ENCODE measurements around the gene SPINK8.
"Not testable (repeated sequence)": the region's sequence is repeated elsewhere in the genome, so short reads cannot be mapped to it uniquely, and the experiment has no call there.

SPINK8 gene

GRCh38 chr3:48333346-48334245 lies at the start of gene SPINK8:
Gene SPINK8, minus strand, starts transcription at chr3:48333661. Its CDS starts 5,320 bp downstream, at chr3:48328341.
- H3K4me3 ChIP-seq (ENCODE audit: low read depth, low read length); DNase-seq (ENCODE audit: low read depth, low spot score); in situ Hi-C loops (cut with HindIII; ENCODE audit: low sequenced_read_pairs): not testable (repeated sequence)

- in situ Hi-C loops (cut with HindIII; ENCODE audit: low sequenced_read_pairs) = no loop called here
- TF ChIP-seq CTCF (IDR thresholded peaks at IDR 0.05; ENCODE audit: low read depth, low read length) = no peak
Observed at GRCh38 chr3:48372862-48373435, 39.5 kb upstream of the SPINK8 start.

GRCh38 chr3:48372377-48372770 lies 38.9 kb upstream of the SPINK8 start:
- no peak for TF ChIP-seq CTCF (IDR thresholded peaks at IDR 0.05; ENCODE audit: low read depth, low read length)
- DNase-seq (ENCODE audit: low read depth, low spot score) = no peak
- in situ Hi-C loops (cut with HindIII; ENCODE audit: low sequenced_read_pairs) = no loop called here
- no peak overlapping the region for H3K4me3 ChIP-seq (ENCODE audit: low read depth, low read length)

More at GRCh38 chr3:48372862-48373435, 39.5 kb upstream of the SPINK8 start:
- no peak overlapping the region for H3K4me3 ChIP-seq (ENCODE audit: low read depth, low read length)
- DNase-seq (ENCODE audit: low read depth, low spot score) = no peak

- no peak for TF ChIP-seq CTCF (IDR thresholded peaks at IDR 0.05; ENCODE audit: low read depth, low read length)
- no peak within 1 kb of the TSS for H3K4me3 ChIP-seq (ENCODE audit: low read depth, low read length)
- in situ Hi-C loops (cut with HindIII; ENCODE audit: low sequenced_read_pairs) = no loop called here
- DNase-seq (ENCODE audit: low read depth, low spot score) = no peak
Observed at GRCh38 chr3:48371651-48372376, 38.4 kb upstream of the SPINK8 start, which contains the start of gene FBXW12. Gene FBXW12, plus strand, starts transcription at chr3:48372219. Its CDS starts 549 bp downstream, at chr3:48372768.

DNA sequence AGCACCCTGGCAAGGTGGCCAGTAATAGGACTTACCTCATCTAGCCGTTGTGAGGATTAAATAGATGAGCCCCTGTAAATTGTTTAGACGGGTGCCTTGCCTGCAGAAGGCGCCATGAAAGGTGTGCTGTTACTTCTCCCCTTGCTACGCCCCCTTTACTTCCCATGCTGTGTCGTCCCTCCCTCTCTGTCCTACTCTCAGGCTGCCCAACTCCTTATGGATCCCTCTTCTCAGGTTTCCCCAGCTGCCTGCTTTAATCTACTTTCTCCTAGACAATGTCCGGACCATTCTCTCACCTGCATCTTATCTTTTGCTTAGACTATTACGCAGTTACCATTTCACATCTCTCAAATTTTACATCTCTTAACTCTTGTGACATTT lies 36.9 kb upstream of the SPINK8 start:
- in situ Hi-C loops (cut with HindIII; ENCODE audit: low sequenced_read_pairs) = no loop called here
- H3K4me3 ChIP-seq (ENCODE audit: low read depth, low read length) = no peak overlapping the region
- no peak for DNase-seq (ENCODE audit: low read depth, low spot score)
- no peak for TF ChIP-seq CTCF (IDR thresholded peaks at IDR 0.05; ENCODE audit: low read depth, low read length)

- in situ Hi-C loops (cut with HindIII; ENCODE audit: low sequenced_read_pairs) = no loop called here
Observed at GRCh38 chr3:48369693-48370332, 36.4 kb upstream of the SPINK8 start.

More at GRCh38 chr3:48369693-48370332, 36.4 kb upstream of the SPINK8 start:
- no peak for DNase-seq (ENCODE audit: low read depth, low spot score)
- no peak overlapping the region for H3K4me3 ChIP-seq (ENCODE audit: low read depth, low read length)
- no peak for TF ChIP-seq CTCF (IDR thresholded peaks at IDR 0.05; ENCODE audit: low read depth, low read length)
